ENCODE results near the gene VPREB3. TPM values are rescaled to one million over a fixed set of nuclear protein-coding genes. Genes with fewer than 3 reads are reported as not detected.

Gene VPREB3
- total and polyA plus RNA-seq, 10 of the 15 experiments (the other 5 are each of a cell fraction or from before 2014, with no cell fraction given), result 0.75 to 79.5 (median 23.8) TPM

GRCh38 chr22:23769321-23769965 lies 15.2 kb upstream of the VPREB3 start:
- ATAC-seq (no peak), DNase-seq (ENCODE audit: low read depth, low spot score) (no peak), FAIRE-seq (no peak)
- in situ Hi-C loops (cut with MboI), result no loop called here
- ChIA-PET POLR2A (interaction anchor here (0.5 to 3.2 kb wide), 5 partner anchors 17 to 92 kb away, joined by 3 to 18 read pairs (median 4); no protein-coding TSS in a partner anchor), CTCF (interaction anchor here (0.5 to 7.5 kb wide), 6 partner anchors 15 to 89 kb away, joined by 3 to 197 read pairs (median 4); partner anchors contain the start of genes DERL3 and VPREB3), RAD21 (ENCODE audit: unreplicated experiment) (interaction anchor here (3.6 to 4.0 kb wide), 2 partner anchors 76 to 81 kb away, joined by 24 to 34 read pairs; no protein-coding TSS in a partner anchor), SMC1A (ENCODE audit: uncharacterized antibody, unreplicated experiment) (interaction anchor here (1.0 to 6.3 kb wide), 5 partner anchors 17 to 87 kb away, joined by 3 to 40 read pairs (median 10); partner anchors contain the start of genes SLC2A11 and SMARCB1)
- intact Hi-C loops (cut with micrococcal nuclease; ENCODE audit: unreplicated experiment), result loop anchor here (5.0 kb wide), 1 partner anchor 227 kb away; no protein-coding TSS in a partner anchor
- Histone ChIP-seq H3K79me2 (ENCODE audit: control insufficient read depth, insufficient read depth, low read length) (peaks cover 22% of the 10 kb centered on the region), H3K9ac (ENCODE audit: control insufficient read depth, insufficient read depth, low read length) (no peak overlapping the region), H3K36me3 (ENCODE audit: control insufficient read depth in 2 of 2, insufficient read depth in 2 of 2, low read length in 1 of 2) (no peaks in the 10 kb centered on the region; a peak in 1 of 4 replicates), H3K4me1 (ENCODE audit: control insufficient read depth, insufficient read depth, low read length) (peaks cover 23% of the 10 kb centered on the region), H2AFZ (ENCODE audit: control insufficient read depth, low read depth, low read length) (no peak overlapping the region), H3K9me3 (replicated peaks; ENCODE audit: control insufficient read depth, insufficient read depth, low read length) (no peaks in the 10 kb centered on the region), H3K27me3 (replicated peaks in 1 of 2; ENCODE audit: control insufficient read depth in 2 of 2, insufficient read depth in 2 of 2, low read length in 1 of 2) (peaks cover 0 to 2% of the 10 kb centered on the region in 2 experiments; a peak in 2 of 4 replicates), H3K4me3 (no peak overlapping the region), H4K20me1 (ENCODE audit: control insufficient read depth, insufficient read depth) (no peaks in the 10 kb centered on the region; the same call in 1 of the 2 replicates), H3K27ac (ENCODE audit: control insufficient read depth, insufficient read depth) (no peak overlapping the region), H3K4me2 (ENCODE audit: control insufficient read depth, insufficient read depth) (no peak overlapping the region)
- no TSS peak for BruUV-seq (replicated peaks)
- WGBS (ENCODE audit: insufficient coverage, insufficient replicate concordance, low lambda C conversion rate, missing lambda C conversion rate), result 63% methylated on average over 5 of the region's 6 CpGs
- TF ChIP-seq SUPT20H (IDR thresholded peaks at IDR 0.05; ENCODE audit: borderline replicate concordance, control insufficient read depth, low read depth, low read length) (no peak), MEF2A (IDR thresholded peaks at IDR 0.05; ENCODE audit: insufficient read depth, low read depth, low read length) (no peak), CBX3 (IDR thresholded peaks at IDR 0.05; ENCODE audit: borderline replicate concordance, low read depth) (no peak), MEF2B (IDR thresholded peaks at IDR 0.05; ENCODE audit: partially characterized antibody, poor library complexity, severe bottlenecking) (no peak), ASH2L (IDR thresholded peaks at IDR 0.05; ENCODE audit: borderline replicate concordance, low read depth) (no peak), ZNF592 (IDR thresholded peaks at IDR 0.05) (no peak), NKRF (conservative IDR thresholded peaks at IDR 0.05) (no peak), EZH2 (IDR thresholded peaks at IDR 0.05; ENCODE audit: borderline replicate concordance, control insufficient read depth, low read depth, low read length) (no peak), SMC3 (IDR thresholded peaks at IDR 0.05; ENCODE audit: borderline replicate concordance, low read length) (no peak), YY1 (IDR thresholded peaks at IDR 0.05; ENCODE audit: low read depth, low read length) (no peak), REST (IDR thresholded peaks at IDR 0.05; ENCODE audit: low read depth, low read length) (no peak), RB1 (IDR thresholded peaks at IDR 0.05; ENCODE audit: borderline replicate concordance) (no peak)

All from GM12878 (cell line).